Measurements from ENCODE around the gene KLHL2.

The KLHL2 gene

DNA sequence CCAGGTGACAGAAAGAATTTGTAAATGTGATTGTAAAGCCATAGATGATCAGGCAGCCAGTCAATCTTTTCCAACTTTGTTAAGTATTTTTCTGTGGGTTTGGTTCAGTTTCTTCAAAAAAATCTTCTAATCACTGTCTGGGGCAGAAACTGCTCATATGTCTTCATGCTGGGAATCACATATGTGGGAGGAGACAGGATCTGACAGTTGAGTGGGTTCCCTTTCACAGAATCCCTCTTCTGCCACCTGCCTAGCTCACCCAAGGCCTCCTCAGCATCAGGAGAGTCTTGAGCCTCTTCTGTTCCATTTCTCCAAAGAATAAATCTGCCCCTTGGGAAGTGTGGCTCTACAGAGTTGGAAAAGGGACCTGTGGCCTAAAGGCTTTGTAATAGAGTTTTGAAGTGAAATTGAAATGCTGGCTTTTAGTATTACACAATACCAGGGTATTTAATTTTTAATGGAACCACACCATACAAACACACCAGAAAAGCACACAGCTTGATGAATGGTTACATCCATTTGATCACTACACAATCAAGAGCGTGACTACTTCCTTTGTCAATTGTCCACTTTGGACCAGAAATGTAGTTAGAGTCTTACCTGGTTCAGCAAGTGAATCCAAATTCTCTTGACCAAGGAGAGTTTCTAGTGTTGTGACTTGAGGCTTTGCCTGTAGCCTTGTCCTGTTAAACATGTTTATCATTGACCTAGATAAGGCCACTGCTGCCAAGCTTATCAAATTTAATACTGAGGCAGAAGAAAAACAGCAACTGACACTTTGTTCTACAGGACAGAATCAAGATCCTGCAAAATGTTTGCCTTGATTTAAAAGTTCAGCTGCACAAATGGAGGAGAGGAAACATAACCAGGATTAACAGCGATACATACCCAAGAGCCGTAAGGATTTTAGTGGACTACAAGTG is 140.5 kb downstream of the KLHL2 start:
- H3K27ac ChIP-seq (ENCODE audit: low read depth, low read length), result no peak overlapping the region
- no peaks in the 10 kb centered on the region for H3K36me3 ChIP-seq (ENCODE audit: control insufficient read depth, insufficient read depth, low read length)
- H3K27me3 ChIP-seq (ENCODE audit: control insufficient read depth, insufficient read depth, low read length), result no peaks in the 10 kb centered on the region

GRCh38 chr4:165351359-165352130 is 144.2 kb downstream of the KLHL2 start:
- Histone ChIP-seq H3K36me3 (ENCODE audit: control insufficient read depth, insufficient read depth, low read length) (no peaks in the 10 kb centered on the region), H3K27ac (ENCODE audit: low read depth, low read length) (no peak overlapping the region), H3K9me3 (ENCODE audit: control insufficient read depth, insufficient read depth, low read depth, low read length) (peaks cover 8% of the 10 kb centered on the region; the same call in 1 of the 2 replicates), H3K27me3 (ENCODE audit: control insufficient read depth, insufficient read depth, low read length) (no peaks in the 10 kb centered on the region), H3K4me3 (ENCODE audit: low read depth, low read length) (no peak overlapping the region), H3K9ac (ENCODE audit: low read length) (no peak overlapping the region), H3K4me1 (ENCODE audit: control insufficient read depth, insufficient read depth, low read length) (no peaks in the 10 kb centered on the region)

More for the DNA sequence above, 140.5 kb downstream of the KLHL2 start:
- Histone ChIP-seq H3K4me3 (ENCODE audit: low read depth, low read length) (no peak overlapping the region), H3K9ac (ENCODE audit: low read length) (no peak overlapping the region), H3K4me1 (ENCODE audit: control insufficient read depth, insufficient read depth, low read length) (no peaks in the 10 kb centered on the region), H3K9me3 (ENCODE audit: control insufficient read depth, insufficient read depth, low read depth, low read length) (no peaks in the 10 kb centered on the region)

DNA sequence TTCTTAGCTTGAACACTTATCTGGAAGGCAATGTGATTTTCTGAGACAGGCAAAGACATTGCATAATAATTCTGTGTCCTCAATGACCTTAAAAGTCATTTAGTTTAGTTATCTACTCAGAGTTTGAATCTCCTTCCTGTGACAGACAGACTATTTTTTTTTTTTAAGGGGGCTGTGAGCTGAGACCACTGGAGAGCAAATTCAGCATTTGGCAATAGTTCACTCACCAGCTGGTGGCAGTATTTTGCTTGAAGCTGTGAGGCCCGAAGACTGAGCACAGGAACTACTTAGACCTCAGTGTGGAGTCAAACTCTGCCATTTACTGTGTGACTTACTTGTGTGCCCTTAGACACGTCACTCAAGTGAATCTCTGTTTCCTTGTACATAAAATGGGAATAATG is 148.5 kb downstream of the KLHL2 start:
- H3K4me3 ChIP-seq (ENCODE audit: low read depth, low read length), result no peak overlapping the region
- no peaks in the 10 kb centered on the region for H3K36me3 ChIP-seq (ENCODE audit: control insufficient read depth, insufficient read depth, low read length)
- H3K9me3 ChIP-seq (ENCODE audit: control insufficient read depth, insufficient read depth, low read depth, low read length), result peaks cover 8% of the 10 kb centered on the region; the same call in 1 of the 2 replicates
- H3K4me1 ChIP-seq (ENCODE audit: control insufficient read depth, insufficient read depth, low read length), result no peaks in the 10 kb centered on the region
- no peaks in the 10 kb centered on the region for H3K27me3 ChIP-seq (ENCODE audit: control insufficient read depth, insufficient read depth, low read length)
- no peak overlapping the region for H3K9ac ChIP-seq (ENCODE audit: low read length)
- H3K27ac ChIP-seq (ENCODE audit: low read depth, low read length), result no peak overlapping the region

DNA sequence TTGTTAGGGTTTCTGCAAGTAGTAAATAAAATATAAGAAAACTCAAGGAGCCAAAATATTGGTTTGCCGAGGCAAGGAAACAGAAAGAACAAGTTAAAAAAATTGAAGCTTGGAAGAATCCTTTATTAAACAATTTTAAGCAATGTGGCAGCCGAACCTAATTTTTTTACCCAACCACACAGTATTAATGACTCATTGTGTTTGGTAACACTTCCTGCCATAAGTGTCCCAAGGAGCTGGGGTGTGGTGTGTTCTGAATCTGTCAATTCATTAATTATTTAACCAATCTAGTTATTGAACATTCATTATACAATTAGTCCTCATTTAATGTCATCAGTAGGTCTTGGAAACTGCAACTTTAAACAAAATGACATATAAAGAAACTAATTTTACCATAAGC is 152.1 kb downstream of the KLHL2 start:
- Histone ChIP-seq H3K4me1 (ENCODE audit: control insufficient read depth, insufficient read depth, low read length) (peaks cover 2% of the 10 kb centered on the region), H3K27me3 (ENCODE audit: control insufficient read depth, insufficient read depth, low read length) (no peaks in the 10 kb centered on the region), H3K27ac (ENCODE audit: low read depth, low read length) (no peak overlapping the region), H3K36me3 (ENCODE audit: control insufficient read depth, insufficient read depth, low read length) (no peaks in the 10 kb centered on the region), H3K9ac (ENCODE audit: low read length) (no peak overlapping the region), H3K4me3 (ENCODE audit: low read depth, low read length) (no peak overlapping the region), H3K9me3 (ENCODE audit: control insufficient read depth, insufficient read depth, low read depth, low read length) (no peaks in the 10 kb centered on the region)

DNA sequence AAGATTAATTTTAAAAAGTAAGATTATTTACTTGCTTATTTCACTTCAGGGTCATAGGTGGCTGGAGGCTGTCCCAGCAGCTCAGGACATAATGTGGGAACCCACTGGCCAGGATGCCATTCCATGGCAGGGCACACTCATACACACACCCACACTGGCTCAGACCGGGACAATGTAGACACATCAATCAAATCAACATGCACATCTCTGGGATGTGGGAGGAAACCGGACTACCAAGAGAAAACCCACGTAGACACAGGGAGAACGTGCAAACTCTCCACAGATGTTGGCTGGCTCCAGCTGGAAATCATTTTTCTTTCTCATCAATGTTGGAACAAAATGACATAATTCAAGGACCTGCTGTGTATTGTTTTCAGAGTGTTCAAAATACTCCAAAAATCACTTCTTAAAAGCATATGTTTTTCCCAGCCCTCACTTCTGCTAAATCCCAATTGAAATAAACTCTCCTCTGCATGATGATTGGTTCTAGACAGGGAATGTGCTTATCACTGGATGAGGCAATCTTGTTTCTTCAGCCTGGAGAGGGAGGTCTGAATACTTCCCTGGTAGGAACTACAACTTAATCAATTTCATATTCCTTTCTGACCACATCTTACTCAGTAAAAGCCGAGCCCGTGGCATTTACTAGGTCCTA is 152.8 kb downstream of the KLHL2 start:
- Histone ChIP-seq H3K27ac (ENCODE audit: low read depth, low read length) (no peak overlapping the region), H3K4me3 (ENCODE audit: low read depth, low read length) (no peak overlapping the region), H3K9ac (ENCODE audit: low read length) (no peak overlapping the region), H3K9me3 (ENCODE audit: control insufficient read depth, insufficient read depth, low read depth, low read length) (no peaks in the 10 kb centered on the region), H3K4me1 (ENCODE audit: control insufficient read depth, insufficient read depth, low read length) (peaks cover 9% of the 10 kb centered on the region), H3K27me3 (ENCODE audit: control insufficient read depth, insufficient read depth, low read length) (no peaks in the 10 kb centered on the region), H3K36me3 (ENCODE audit: control insufficient read depth, insufficient read depth, low read length) (no peaks in the 10 kb centered on the region)

DNA sequence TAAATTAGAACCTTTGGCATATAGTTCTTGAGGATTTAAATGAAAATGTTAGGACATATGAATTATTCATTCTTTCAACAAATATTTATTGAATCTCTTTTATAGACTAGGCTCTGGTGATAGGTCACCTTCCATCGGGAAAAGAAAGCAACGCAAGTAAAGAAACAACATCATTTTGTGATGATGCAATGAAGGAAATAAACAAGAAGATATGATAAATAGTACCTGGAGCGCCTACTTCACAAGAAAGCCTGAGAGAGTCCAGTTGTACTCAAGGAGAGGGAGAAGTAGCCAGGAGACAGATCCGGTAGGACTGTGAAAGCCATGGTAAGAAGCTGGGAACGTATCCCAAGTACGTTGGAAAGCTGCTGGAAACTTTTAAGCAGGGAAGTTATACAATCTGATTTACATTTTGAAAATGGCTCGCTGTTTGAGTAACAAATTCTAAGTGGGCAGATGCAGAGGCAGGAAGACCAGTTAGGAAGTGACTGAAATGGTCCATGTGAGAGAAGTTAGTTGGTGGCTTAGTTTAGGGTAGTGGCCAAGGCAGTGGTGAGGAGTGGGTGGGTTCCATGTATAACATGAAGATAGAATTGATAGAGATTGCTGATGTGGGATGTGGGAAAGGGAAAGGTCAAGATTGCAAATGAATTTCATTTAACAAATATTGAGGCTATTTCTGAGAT is 153.8 kb downstream of the KLHL2 start:
- H3K9me3 ChIP-seq (ENCODE audit: control insufficient read depth, insufficient read depth, low read depth, low read length), result no peaks in the 10 kb centered on the region
- no peaks in the 10 kb centered on the region for H3K27me3 ChIP-seq (ENCODE audit: control insufficient read depth, insufficient read depth, low read length)
- H3K9ac ChIP-seq (ENCODE audit: low read length), result no peak overlapping the region
- H3K4me1 ChIP-seq (ENCODE audit: control insufficient read depth, insufficient read depth, low read length), result peaks cover 11% of the 10 kb centered on the region
- no peaks in the 10 kb centered on the region for H3K36me3 ChIP-seq (ENCODE audit: control insufficient read depth, insufficient read depth, low read length)
- no peak overlapping the region for H3K4me3 ChIP-seq (ENCODE audit: low read depth, low read length)
- no peak overlapping the region for H3K27ac ChIP-seq (ENCODE audit: low read depth, low read length)

DNA sequence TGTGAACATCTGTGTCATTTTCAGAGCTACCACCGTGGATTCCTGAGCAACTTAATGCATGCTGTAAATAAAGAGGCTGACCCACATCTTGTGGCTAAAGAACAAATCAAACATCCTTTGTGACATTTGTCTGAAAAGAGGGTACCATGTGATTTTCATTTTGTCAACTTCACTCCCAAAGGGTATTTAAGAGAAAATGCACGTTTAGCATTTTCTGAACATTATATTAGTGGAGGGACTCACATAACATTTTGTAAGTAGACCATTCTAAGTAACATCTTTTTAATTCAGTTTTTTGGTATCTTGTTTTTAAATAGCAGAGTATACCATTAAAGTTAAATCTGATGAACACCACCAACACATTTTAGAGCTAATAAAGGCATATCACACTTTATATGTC is 154.4 kb downstream of the KLHL2 start:
- Histone ChIP-seq H3K9ac (ENCODE audit: low read length) (no peak overlapping the region), H3K4me1 (ENCODE audit: control insufficient read depth, insufficient read depth, low read length) (peaks cover 11% of the 10 kb centered on the region), H3K27ac (ENCODE audit: low read depth, low read length) (no peak overlapping the region), H3K36me3 (ENCODE audit: control insufficient read depth, insufficient read depth, low read length) (no peaks in the 10 kb centered on the region), H3K9me3 (ENCODE audit: control insufficient read depth, insufficient read depth, low read depth, low read length) (no peaks in the 10 kb centered on the region), H3K4me3 (ENCODE audit: low read depth, low read length) (no peak overlapping the region), H3K27me3 (ENCODE audit: control insufficient read depth, insufficient read depth, low read length) (no peaks in the 10 kb centered on the region)

GRCh38 chr4:165364452-165365080 is 157.2 kb downstream of the KLHL2 start:
- Histone ChIP-seq H3K27ac (ENCODE audit: low read depth, low read length) (no peak overlapping the region), H3K4me3 (ENCODE audit: low read depth, low read length) (no peak overlapping the region)

DNA sequence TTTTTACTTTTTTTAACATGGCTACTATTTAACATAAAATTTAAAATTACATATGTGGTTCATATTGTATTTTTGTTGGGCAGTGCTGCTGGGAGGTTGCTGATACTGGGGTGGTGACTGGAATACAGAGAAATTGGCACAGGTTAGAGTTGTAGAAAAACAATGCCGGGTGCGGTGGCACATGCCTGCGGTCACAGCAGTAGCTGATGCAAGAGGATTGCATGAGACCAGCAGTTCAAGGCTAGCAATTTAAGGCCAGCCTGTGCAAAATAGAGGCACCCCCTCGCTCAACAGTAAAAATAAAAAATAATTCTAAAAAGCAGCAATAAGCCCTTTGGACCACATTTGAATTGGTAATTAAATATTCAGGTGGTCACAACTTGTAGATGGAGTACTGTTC is 159.7 kb downstream of the KLHL2 start:
- H3K9ac ChIP-seq (ENCODE audit: low read length), result no peak overlapping the region
- peaks cover 21% of the 10 kb centered on the region for H3K4me1 ChIP-seq (ENCODE audit: control insufficient read depth, insufficient read depth, low read length)
- no peaks in the 10 kb centered on the region for H3K27me3 ChIP-seq (ENCODE audit: control insufficient read depth, insufficient read depth, low read length)

More at GRCh38 chr4:165364452-165365080, 157.2 kb downstream of the KLHL2 start:
- no peaks in the 10 kb centered on the region for H3K27me3 ChIP-seq (ENCODE audit: control insufficient read depth, insufficient read depth, low read length)
- peaks cover 21% of the 10 kb centered on the region for H3K4me1 ChIP-seq (ENCODE audit: control insufficient read depth, insufficient read depth, low read length)
- no peaks in the 10 kb centered on the region for H3K36me3 ChIP-seq (ENCODE audit: control insufficient read depth, insufficient read depth, low read length)
- H3K9ac ChIP-seq (ENCODE audit: low read length), result no peak overlapping the region
- no peaks in the 10 kb centered on the region for H3K9me3 ChIP-seq (ENCODE audit: control insufficient read depth, insufficient read depth, low read depth, low read length)

DNA sequence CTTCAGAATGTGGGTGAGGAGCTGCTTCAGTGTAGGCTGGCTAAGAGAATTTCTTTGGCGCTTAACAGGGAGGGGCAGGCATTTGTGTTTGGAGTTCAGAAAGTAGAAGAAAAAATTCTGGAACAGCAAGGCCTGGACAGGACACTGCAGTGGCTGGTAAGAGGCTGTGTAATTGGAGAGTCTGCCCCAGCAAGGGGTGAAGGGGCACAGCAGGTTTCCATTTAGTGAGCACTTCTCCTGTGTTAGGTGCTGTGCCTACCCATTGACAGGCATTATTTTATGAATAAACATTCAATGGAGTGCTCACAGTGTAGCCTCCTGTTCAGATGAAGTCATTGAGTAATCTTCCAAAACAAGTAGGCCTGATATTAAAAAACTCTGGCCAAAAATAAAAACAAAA is 160.8 kb downstream of the KLHL2 start:
- Histone ChIP-seq H3K4me3 (ENCODE audit: low read depth, low read length) (no peak overlapping the region), H3K36me3 (ENCODE audit: control insufficient read depth, insufficient read depth, low read length) (no peaks in the 10 kb centered on the region), H3K4me1 (ENCODE audit: control insufficient read depth, insufficient read depth, low read length) (peaks cover 21% of the 10 kb centered on the region), H3K9ac (ENCODE audit: low read length) (no peak overlapping the region), H3K27me3 (ENCODE audit: control insufficient read depth, insufficient read depth, low read length) (no peaks in the 10 kb centered on the region), H3K9me3 (ENCODE audit: control insufficient read depth, insufficient read depth, low read depth, low read length) (no peaks in the 10 kb centered on the region), H3K27ac (ENCODE audit: low read depth, low read length) (no peak overlapping the region)

More for the DNA sequence above, 159.7 kb downstream of the KLHL2 start:
- H3K9me3 ChIP-seq (ENCODE audit: control insufficient read depth, insufficient read depth, low read depth, low read length), result no peaks in the 10 kb centered on the region
- no peaks in the 10 kb centered on the region for H3K36me3 ChIP-seq (ENCODE audit: control insufficient read depth, insufficient read depth, low read length)
- no peak overlapping the region for H3K4me3 ChIP-seq (ENCODE audit: low read depth, low read length)
- no peak overlapping the region for H3K27ac ChIP-seq (ENCODE audit: low read depth, low read length)

Measured in HUES6 (cell line).